CD14-positive monocyte (primary cell): ENCODE measurements around the gene AOPEP. TPM values are rescaled to one million over a fixed set of nuclear protein-coding genes. Genes with fewer than 3 reads are reported as not detected.

ENCODE experiments used
- DNase-seq, 3 donors: peaks; one replicate each; pipeline ENCODE4 v3.0.0-alpha.2; 2011 to 2022
- H2AFZ ChIP-seq: 2 replicates; pipeline ENCODE4 v1.6.0; 2012; ENCODE audit warnings: mild to moderate bottlenecking, low read depth, low read length, inconsistent platforms; ENCODE audit not compliant: insufficient read depth, poor library complexity, severe bottlenecking
- H3K27ac ChIP-seq, 2 donors: 1 replicate in 1 of 2; 2 replicates in 1 of 2; pipeline ENCODE4 v1.5.1; 2012 to 2013; ENCODE audit warnings: low read length in 2 of 2, control low read depth in 1 of 2, inconsistent platforms in 1 of 2, low read depth in 1 of 2, mild to moderate bottlenecking in 1 of 2
- H3K27me3 ChIP-seq, 2 donors: one replicate each; pipeline versions ENCODE4 v1.6.0 to v1.6.1; 2011 to 2013; ENCODE audit warnings: low read length in 2 of 2; ENCODE audit not compliant: control insufficient read depth in 2 of 2, insufficient read depth in 2 of 2
- H3K36me3 ChIP-seq, 2 donors: replicated peaks in 1 of 2; 1 replicate in 1 of 2; 2 replicates in 1 of 2; pipeline versions ENCODE4 v1.5.1 to v1.6.1; 2012 to 2013; ENCODE audit warnings: low read length in 2 of 2, control low read depth in 1 of 2, inconsistent platforms in 1 of 2, mild to moderate bottlenecking in 1 of 2; ENCODE audit not compliant: insufficient read depth in 2 of 2, control insufficient read depth in 1 of 2
- H3K4me1 ChIP-seq, 2 donors: 1 replicate in 1 of 2; 2 replicates in 1 of 2; pipeline versions ENCODE4 v1.5.1 to v1.6.1; 2012 to 2013; ENCODE audit warnings: low read length in 2 of 2, control low read depth in 1 of 2, inconsistent platforms in 1 of 2, mild to moderate bottlenecking in 1 of 2, moderate library complexity in 1 of 2; ENCODE audit not compliant: insufficient read depth in 2 of 2, control insufficient read depth in 1 of 2
- H3K4me2 ChIP-seq: replicated peaks from 2 replicates; pipeline ENCODE3; 2012; ENCODE audit warnings: low read length, moderate library complexity, mild to moderate bottlenecking; ENCODE audit not compliant: poor library complexity, severe bottlenecking; ENCODE audit errors: extremely low read depth
- H3K4me3 ChIP-seq, 3 experiments: fragments of 200-600 bp in 1 of 3; sonication (generic) in 1 of 3; replicated peaks in 1 of 3; 1 replicate in 2 of 3; 2 replicates in 1 of 3; pipeline ENCODE4 v1.5.1; 2011 to 2013; ENCODE audit warnings: low read length in 3 of 3, mild to moderate bottlenecking in 3 of 3, control low read depth in 2 of 3, low read depth in 2 of 3, inconsistent platforms in 1 of 3, moderate library complexity in 1 of 3
- H3K79me2 ChIP-seq: 2 replicates; pipeline ENCODE4 v1.6.0; 2012; ENCODE audit warnings: mild to moderate bottlenecking, control low read depth, inconsistent platforms, low read length, moderate library complexity; ENCODE audit not compliant: insufficient read depth
- H3K9ac ChIP-seq: 2 replicates; pipeline ENCODE4 v1.6.0; 2017; ENCODE audit warnings: low read length, mild to moderate bottlenecking; ENCODE audit not compliant: insufficient read depth, poor library complexity, severe bottlenecking
- H3K9me3 ChIP-seq, 2 donors: replicated peaks in 1 of 2; 1 replicate in 1 of 2; 2 replicates in 1 of 2; pipeline versions ENCODE4 v1.5.1 to v1.6.1; 2012 to 2013; ENCODE audit warnings: low read length in 2 of 2, control low read depth in 1 of 2; ENCODE audit not compliant: control insufficient read depth in 1 of 2, insufficient read depth in 1 of 2
- H4K20me1 ChIP-seq: 2 replicates; pipeline ENCODE4 v1.6.0; 2012; ENCODE audit warnings: mild to moderate bottlenecking, low read length, control low read depth, moderate library complexity; ENCODE audit not compliant: insufficient read depth
- H3K27ac Mint-ChIP-seq, 7 donors: one replicate each; pipeline ENCODE4 v1.8.0; 2020; ENCODE audit warnings: mild to moderate bottlenecking in 7 of 7, mixed read lengths in 7 of 7, moderate library complexity in 6 of 7, inconsistent platforms in 2 of 7
- H3K27me3 Mint-ChIP-seq, 3 donors: one replicate each; pipeline ENCODE4 v1.8.0; 2021 to 2022; ENCODE audit warnings: low read depth in 3 of 3, mild to moderate bottlenecking in 3 of 3, mixed read lengths in 3 of 3, moderate library complexity in 3 of 3, inconsistent platforms in 1 of 3
- H3K36me3 Mint-ChIP-seq, 2 donors: one replicate each; pipeline ENCODE4 v1.8.0; 2020; ENCODE audit warnings: mixed read lengths in 2 of 2, inconsistent platforms in 1 of 2, mild to moderate bottlenecking in 1 of 2
- H3K4me1 Mint-ChIP-seq: one replicate; pipeline ENCODE4 v1.8.0; 2020; ENCODE audit warnings: mild to moderate bottlenecking, mixed read lengths
- H3K4me3 Mint-ChIP-seq, 2 donors: one replicate each; pipeline ENCODE4 v1.8.0; 2020; ENCODE audit warnings: mild to moderate bottlenecking in 2 of 2, mixed read lengths in 2 of 2, moderate library complexity in 1 of 2
- H3K9me3 Mint-ChIP-seq, 7 donors: one replicate each; pipeline ENCODE4 v1.8.0; 2020 to 2022; ENCODE audit warnings: mixed read lengths in 7 of 7, mild to moderate bottlenecking in 6 of 7, moderate library complexity in 6 of 7, inconsistent platforms in 2 of 7
- WGBS: methylation state at CpG from one replicate; pipeline ENCODE4 v1.1.5; 2013; ENCODE audit warnings: missing lambda C conversion rate; ENCODE audit not compliant: insufficient coverage; 5-methylcytosine and 5-hydroxymethylcytosine counted together
- intact Hi-C, 2 donors: fragments of 100-400 bp; cut with micrococcal nuclease; formaldehyde crosslinking; loops; one replicate each; pipeline versions ENCODE4 v1.15.0 to v1.15.1; 2023
- polyA plus RNA-seq, 3 donors: library from polyadenylated mRNA; depleted of rRNA in 1 of 3; unstranded in 2 of 3; stranded (reverse) in 1 of 3; fragments of 300-500 nt in 2 of 3; fragments of >200 nt in 1 of 3; fragmentation: Illumina TruSeq in 2 of 3; gene quantifications; 1 replicate in 2 of 3; 2 replicates in 1 of 3; pipeline ENCODE4 v1.2.3, GENCODE V29; 2012 to 2021
- TF ChIP-seq, protein P1 (sequence below): fragments of 200-600 bp; IDR thresholded peaks from one replicate; pipeline ENCODE4 v1.8.0; 2022; ENCODE audit warnings: antibody characterized with exemption, mild to moderate bottlenecking

Gene AOPEP
- polyA plus RNA-seq, 3 donors, result 3.0 to 4.1 (median 3.1) TPM

DNA sequence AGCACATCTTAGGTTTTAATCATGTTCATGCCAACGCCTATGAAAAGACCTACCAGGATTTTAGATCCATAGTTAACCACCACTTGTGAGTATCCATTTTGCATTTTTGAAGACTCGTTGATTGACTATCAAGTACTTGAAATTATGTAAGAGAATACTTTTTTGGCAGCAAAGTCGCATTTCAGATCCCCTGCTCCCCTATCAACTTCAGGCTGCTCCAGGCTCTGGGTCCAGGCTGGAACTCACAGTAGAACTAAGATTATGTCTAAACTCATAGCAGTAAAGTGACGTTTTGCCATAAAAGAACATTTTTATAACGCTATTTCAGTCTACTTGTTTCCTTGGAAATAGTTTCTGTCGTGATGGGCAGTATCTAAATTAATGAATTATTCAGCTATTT lies 323.3 kb downstream of the AOPEP start:
- no peak overlapping the region for H3K4me3 ChIP-seq
- H3K4me3 Mint-ChIP-seq, result peak overlapping the region in 1 of 2 donors; percentile 67
- intact Hi-C loops, result no loop called here

DNA sequence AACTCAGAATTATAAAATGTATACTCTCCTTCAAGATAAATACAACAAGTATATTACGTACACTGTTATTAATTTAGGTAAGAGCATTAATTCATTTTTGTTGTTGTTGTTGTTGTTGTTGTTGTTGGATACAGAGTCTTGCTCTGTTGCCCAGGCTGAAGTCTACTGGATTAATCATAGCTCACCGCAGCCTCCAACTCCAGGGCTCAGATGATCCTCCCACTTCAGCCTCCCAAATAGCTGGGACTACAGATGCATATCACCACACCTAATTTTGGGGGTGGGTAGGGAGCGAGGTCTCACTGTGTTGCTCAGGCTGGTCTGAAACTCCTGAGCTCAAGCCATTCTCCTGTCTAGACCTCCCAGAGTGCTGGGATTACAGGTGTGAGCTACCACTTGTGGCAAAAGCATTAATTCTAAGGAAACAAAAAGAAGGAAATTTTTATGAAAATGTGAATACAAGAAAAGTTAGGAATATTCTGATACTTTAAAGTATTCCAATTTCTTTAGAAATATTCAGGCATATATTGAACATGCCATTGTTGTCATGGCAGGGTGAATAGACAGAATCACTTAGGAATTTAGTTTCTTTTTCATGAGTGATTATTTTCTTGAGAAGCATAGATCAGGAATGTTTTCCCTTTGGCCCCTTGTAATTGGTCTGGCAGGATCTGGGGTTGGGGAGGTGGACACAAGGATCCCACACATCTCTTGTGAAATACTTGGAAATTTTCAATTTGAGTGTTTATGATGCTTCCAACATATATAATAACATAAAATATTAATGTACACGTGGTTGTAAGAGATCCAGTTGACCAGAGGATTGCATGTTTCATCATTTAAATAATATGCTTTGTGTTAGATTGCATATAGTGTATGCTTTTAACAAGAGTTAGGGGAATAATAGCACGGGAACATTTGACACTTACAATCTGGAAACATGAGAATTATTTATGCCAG lies 327.4 kb downstream of the AOPEP start:
- Mint-ChIP-seq H3K4me1 (peaks cover 5% of the 10 kb centered on the region), H3K27ac (no peak overlapping the region), H3K9me3 (peaks cover 0 to 3% (median 1%) of the 10 kb centered on the region in 7 donors), H3K4me3 (no peak overlapping the region), H3K27me3 (peaks cover 17 to 27% (median 22%) of the 10 kb centered on the region in 3 donors), H3K36me3 (peaks cover 4 to 10% of the 10 kb centered on the region in 2 donors)
- TF ChIP-seq, protein P1, sequence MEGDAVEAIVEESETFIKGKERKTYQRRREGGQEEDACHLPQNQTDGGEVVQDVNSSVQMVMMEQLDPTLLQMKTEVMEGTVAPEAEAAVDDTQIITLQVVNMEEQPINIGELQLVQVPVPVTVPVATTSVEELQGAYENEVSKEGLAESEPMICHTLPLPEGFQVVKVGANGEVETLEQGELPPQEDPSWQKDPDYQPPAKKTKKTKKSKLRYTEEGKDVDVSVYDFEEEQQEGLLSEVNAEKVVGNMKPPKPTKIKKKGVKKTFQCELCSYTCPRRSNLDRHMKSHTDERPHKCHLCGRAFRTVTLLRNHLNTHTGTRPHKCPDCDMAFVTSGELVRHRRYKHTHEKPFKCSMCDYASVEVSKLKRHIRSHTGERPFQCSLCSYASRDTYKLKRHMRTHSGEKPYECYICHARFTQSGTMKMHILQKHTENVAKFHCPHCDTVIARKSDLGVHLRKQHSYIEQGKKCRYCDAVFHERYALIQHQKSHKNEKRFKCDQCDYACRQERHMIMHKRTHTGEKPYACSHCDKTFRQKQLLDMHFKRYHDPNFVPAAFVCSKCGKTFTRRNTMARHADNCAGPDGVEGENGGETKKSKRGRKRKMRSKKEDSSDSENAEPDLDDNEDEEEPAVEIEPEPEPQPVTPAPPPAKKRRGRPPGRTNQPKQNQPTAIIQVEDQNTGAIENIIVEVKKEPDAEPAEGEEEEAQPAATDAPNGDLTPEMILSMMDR, result no peak
- Histone ChIP-seq H3K4me1 (peaks cover 3 to 4% of the 10 kb centered on the region in 2 donors), H3K4me3 (no peak overlapping the region), H4K20me1 (no peaks in the 10 kb centered on the region), H3K9me3 (peaks cover 0 to 4% of the 10 kb centered on the region in 2 donors), H3K27ac (no peak overlapping the region), H3K27me3 (peaks cover 16 to 20% of the 10 kb centered on the region in 2 donors), H3K9ac (no peak overlapping the region), H3K4me2 (no peak overlapping the region), H3K79me2 (no peaks in the 10 kb centered on the region), H2AFZ (no peak overlapping the region), H3K36me3 (no peaks in the 10 kb centered on the region)
- intact Hi-C loops, result no loop called here
- no CpG with 5 or more reads among the region's 5 CpGs for WGBS
- DNase-seq, result no peak

More for the DNA sequence above, 323.3 kb downstream of the AOPEP start:
- TF ChIP-seq, protein P1, result no peak
- peaks cover 16 to 36% of the 10 kb centered on the region in 2 donors for H3K27me3 ChIP-seq
- no peaks in the 10 kb centered on the region for H3K79me2 ChIP-seq
- Mint-ChIP-seq H3K27ac (no peak overlapping the region), H3K9me3 (peaks cover 0 to 5% (median 2%) of the 10 kb centered on the region in 7 donors), H3K4me1 (peaks cover 18% of the 10 kb centered on the region), H3K27me3 (peaks cover 22 to 37% (median 27%) of the 10 kb centered on the region in 3 donors), H3K36me3 (peaks cover 5 to 10% of the 10 kb centered on the region in 2 donors)
- peaks cover 14 to 18% of the 10 kb centered on the region in 2 donors for H3K4me1 ChIP-seq
- no peaks in the 10 kb centered on the region for H3K36me3 ChIP-seq
- H3K9ac ChIP-seq, result no peak overlapping the region
- no CpG with 5 or more reads among the region's 6 CpGs for WGBS
- DNase-seq, result no peak
- H3K4me2 ChIP-seq, result no peak overlapping the region
- no peak overlapping the region for H3K27ac ChIP-seq
- peaks cover 0 to 4% of the 10 kb centered on the region in 2 donors for H3K9me3 ChIP-seq
- no peak overlapping the region for H2AFZ ChIP-seq
- no peaks in the 10 kb centered on the region for H4K20me1 ChIP-seq
